HUES64 (cell line): ENCODE measurements around the gene HDAC11.

Experiments used
- H3K27ac ChIP-seq: 2 replicates; pipeline ENCODE4 v1.7.0; 2013; ENCODE audit warnings: low read depth, low read length, inconsistent platforms
- H3K27me3 ChIP-seq: 2 replicates; pipeline ENCODE4 v1.6.1; 2013; ENCODE audit warnings: mild to moderate bottlenecking, low read length; ENCODE audit not compliant: insufficient read depth
- H3K36me3 ChIP-seq: 2 replicates; pipeline ENCODE4 v1.6.1; 2013; ENCODE audit warnings: mild to moderate bottlenecking, low read length; ENCODE audit not compliant: insufficient read depth
- H3K4me1 ChIP-seq: 2 replicates; pipeline ENCODE4 v1.6.1; 2013; ENCODE audit warnings: mild to moderate bottlenecking, low read length, moderate library complexity; ENCODE audit not compliant: insufficient read depth
- H3K4me3 ChIP-seq: 2 replicates; pipeline ENCODE4 v1.5.1; 2013; ENCODE audit warnings: mild to moderate bottlenecking, low read length, moderate library complexity
- H3K9ac ChIP-seq: 2 replicates; pipeline ENCODE4 v1.6.1; 2013; ENCODE audit warnings: mild to moderate bottlenecking, low read depth, low read length
- H3K9me3 ChIP-seq: 2 replicates; pipeline ENCODE4 v1.6.1; 2013; ENCODE audit warnings: low read depth, low read length; ENCODE audit not compliant: insufficient read depth
- WGBS: fragments of 150-250, 120-280 bp; methylation state at CpG from one replicate; pipeline ENCODE4 v1.1.7; 2013; ENCODE audit warnings: missing lambda C conversion rate; 5-methylcytosine and 5-hydroxymethylcytosine counted together

HDAC11 gene

GRCh38 chr3:13502791-13503060 is 22.6 kb downstream of the HDAC11 start:
- H3K4me1 ChIP-seq, result peaks cover 6% of the 10 kb centered on the region
- H3K4me3 ChIP-seq, result no peak overlapping the region
- no peak overlapping the region for H3K27ac ChIP-seq
- no peaks in the 10 kb centered on the region for H3K36me3 ChIP-seq
- H3K27me3 ChIP-seq, result no peaks in the 10 kb centered on the region
- no peaks in the 10 kb centered on the region for H3K9me3 ChIP-seq
- no peak overlapping the region for H3K9ac ChIP-seq
- 98% methylated on average over 8 of the region's 8 CpGs for WGBS

GRCh38 chr3:13504161-13504831 is 24.2 kb downstream of the HDAC11 start:
- Histone ChIP-seq H3K27ac (no peak overlapping the region), H3K9me3 (no peaks in the 10 kb centered on the region), H3K4me1 (peaks cover 10% of the 10 kb centered on the region), H3K27me3 (no peaks in the 10 kb centered on the region), H3K9ac (no peak overlapping the region), H3K36me3 (no peaks in the 10 kb centered on the region), H3K4me3 (no peak overlapping the region)
- WGBS, result 89% methylated on average over 23 of the region's 23 CpGs

- Histone ChIP-seq H3K4me1 (peaks cover 10% of the 10 kb centered on the region), H3K27ac (no peak overlapping the region)
- whole genome bisulfite sequencing, result 90% methylated on average over 16 of the region's 16 CpGs
Measured at GRCh38 chr3:13505147-13506130, 25.3 kb downstream of the HDAC11 start.

GRCh38 chr3:13506239-13506638 is 26.1 kb downstream of the HDAC11 start:
- 97% methylated on average over 1 of the region's 1 CpG for WGBS
- H3K9me3 ChIP-seq, result no peaks in the 10 kb centered on the region
- no peaks in the 10 kb centered on the region for H3K27me3 ChIP-seq
- H3K36me3 ChIP-seq, result no peaks in the 10 kb centered on the region
- H3K27ac ChIP-seq, result no peak overlapping the region
- no peak overlapping the region for H3K9ac ChIP-seq
- H3K4me1 ChIP-seq, result peaks cover 10% of the 10 kb centered on the region
- no peak overlapping the region for H3K4me3 ChIP-seq

More at GRCh38 chr3:13505147-13506130, 25.3 kb downstream of the HDAC11 start:
- Histone ChIP-seq H3K36me3 (no peaks in the 10 kb centered on the region), H3K9me3 (no peaks in the 10 kb centered on the region), H3K9ac (no peak overlapping the region), H3K27me3 (no peaks in the 10 kb centered on the region), H3K4me3 (no peak overlapping the region)

GRCh38 chr3:13506680-13507079 is 26.6 kb downstream of the HDAC11 start:
- no peaks in the 10 kb centered on the region for H3K36me3 ChIP-seq

GRCh38 chr3:13507247-13507569 is 27.1 kb downstream of the HDAC11 start:
- no peak overlapping the region for H3K9ac ChIP-seq
- no peaks in the 10 kb centered on the region for H3K27me3 ChIP-seq
- no peaks in the 10 kb centered on the region for H3K9me3 ChIP-seq
- no peaks in the 10 kb centered on the region for H3K36me3 ChIP-seq
- no peak overlapping the region for H3K27ac ChIP-seq
- WGBS, result 81% methylated on average over 3 of the region's 3 CpGs
- H3K4me3 ChIP-seq, result no peak overlapping the region
- H3K4me1 ChIP-seq, result peaks cover 10% of the 10 kb centered on the region

More at GRCh38 chr3:13506680-13507079, 26.6 kb downstream of the HDAC11 start:
- H3K4me3 ChIP-seq, result no peak overlapping the region
- no peak overlapping the region for H3K27ac ChIP-seq
- H3K9ac ChIP-seq, result no peak overlapping the region
- no peaks in the 10 kb centered on the region for H3K9me3 ChIP-seq
- no peaks in the 10 kb centered on the region for H3K27me3 ChIP-seq
- peaks cover 10% of the 10 kb centered on the region for H3K4me1 ChIP-seq
- WGBS, result 87% methylated on average over 4 of the region's 4 CpGs

GRCh38 chr3:13507570-13508339 is 27.6 kb downstream of the HDAC11 start:
- no peaks in the 10 kb centered on the region for H3K36me3 ChIP-seq
- H3K27me3 ChIP-seq, result no peaks in the 10 kb centered on the region
- H3K27ac ChIP-seq, result no peak overlapping the region
- H3K4me1 ChIP-seq, result peaks cover 10% of the 10 kb centered on the region
- no peaks in the 10 kb centered on the region for H3K9me3 ChIP-seq
- 61% methylated on average over 20 of the region's 20 CpGs for WGBS
- no peak overlapping the region for H3K9ac ChIP-seq
- H3K4me3 ChIP-seq, result no peak overlapping the region

GRCh38 chr3:13508496-13508895 is 28.4 kb downstream of the HDAC11 start:
- Histone ChIP-seq H3K36me3 (no peaks in the 10 kb centered on the region), H3K27me3 (no peaks in the 10 kb centered on the region), H3K27ac (no peak overlapping the region), H3K4me3 (no peak overlapping the region), H3K9ac (no peak overlapping the region), H3K9me3 (no peaks in the 10 kb centered on the region), H3K4me1 (peaks cover 10% of the 10 kb centered on the region)
- 92% methylated on average over 8 of the region's 8 CpGs for WGBS

GRCh38 chr3:13509059-13509815 is 29.1 kb downstream of the HDAC11 start:
- WGBS, result 86% methylated on average over 15 of the region's 15 CpGs
- Histone ChIP-seq H3K36me3 (no peaks in the 10 kb centered on the region), H3K4me3 (no peak overlapping the region), H3K27ac (no peak overlapping the region), H3K9ac (no peak overlapping the region), H3K27me3 (no peaks in the 10 kb centered on the region), H3K9me3 (no peaks in the 10 kb centered on the region), H3K4me1 (peaks cover 10% of the 10 kb centered on the region)

GRCh38 chr3:13509816-13510192 is 29.7 kb downstream of the HDAC11 start:
- no peak overlapping the region for H3K4me3 ChIP-seq
- H3K36me3 ChIP-seq, result no peaks in the 10 kb centered on the region
- WGBS, result 92% methylated on average over 8 of the region's 8 CpGs
- H3K4me1 ChIP-seq, result peaks cover 10% of the 10 kb centered on the region
- H3K9ac ChIP-seq, result no peak overlapping the region
- H3K27me3 ChIP-seq, result no peaks in the 10 kb centered on the region
- no peak overlapping the region for H3K27ac ChIP-seq
- no peaks in the 10 kb centered on the region for H3K9me3 ChIP-seq
